Measurements from ENCODE around the gene OLFML2B.

OLFML2B gene

GRCh38 chr1:162016631-162017030 is 7.0 kb downstream of the OLFML2B start:
- no peak for TF ChIP-seq TAF1 (IDR thresholded peaks at IDR 0.05; ENCODE audit: borderline replicate concordance, insufficient read depth, low read length)
- TF ChIP-seq SIN3A (IDR thresholded peaks at IDR 0.05; ENCODE audit: borderline replicate concordance, insufficient read depth, low read length), result no peak
- no peak for TF ChIP-seq REST (IDR thresholded peaks at IDR 0.05; ENCODE audit: insufficient read depth in 1 of 2, low read depth in 2 of 2, low read length in 2 of 2)
- no peak for TF ChIP-seq FOXP2 (optimal IDR thresholded peaks at IDR 0.05; ENCODE audit: borderline replicate concordance, extremely low read depth, extremely low read length, insufficient read depth)
- no peak for TF ChIP-seq POLR2AphosphoS5 (IDR thresholded peaks at IDR 0.05; ENCODE audit: low read depth, low read length)

- TF ChIP-seq REST (IDR thresholded peaks at IDR 0.05; ENCODE audit: insufficient read depth in 1 of 2, low read depth in 2 of 2, low read length in 2 of 2) (no peak), SIN3A (IDR thresholded peaks at IDR 0.05; ENCODE audit: borderline replicate concordance, insufficient read depth, low read length) (no peak), TAF1 (IDR thresholded peaks at IDR 0.05; ENCODE audit: borderline replicate concordance, insufficient read depth, low read length) (no peak)
These were observed 8.5 kb downstream of the OLFML2B start for GRCh38 chr1:162015196-162015595.

GRCh38 chr1:162014202-162014601 is 9.5 kb downstream of the OLFML2B start:
- TF ChIP-seq SIN3A (IDR thresholded peaks at IDR 0.05; ENCODE audit: borderline replicate concordance, insufficient read depth, low read length) (no peak), POLR2AphosphoS5 (IDR thresholded peaks at IDR 0.05; ENCODE audit: low read depth, low read length) (no peak), TAF1 (IDR thresholded peaks at IDR 0.05; ENCODE audit: borderline replicate concordance, insufficient read depth, low read length) (no peak), REST (IDR thresholded peaks at IDR 0.05; ENCODE audit: insufficient read depth in 1 of 2, low read depth in 2 of 2, low read length in 2 of 2) (no peak), FOXP2 (optimal IDR thresholded peaks at IDR 0.05; ENCODE audit: borderline replicate concordance, extremely low read depth, extremely low read length, insufficient read depth) (no peak)

- TF ChIP-seq POLR2AphosphoS5 (IDR thresholded peaks at IDR 0.05; ENCODE audit: low read depth, low read length), result no peak
- no peak for TF ChIP-seq REST (IDR thresholded peaks at IDR 0.05; ENCODE audit: insufficient read depth in 1 of 2, low read depth in 2 of 2, low read length in 2 of 2)
- no peak for TF ChIP-seq SIN3A (IDR thresholded peaks at IDR 0.05; ENCODE audit: borderline replicate concordance, insufficient read depth, low read length)
- no peak for TF ChIP-seq TAF1 (IDR thresholded peaks at IDR 0.05; ENCODE audit: borderline replicate concordance, insufficient read depth, low read length)
- TF ChIP-seq FOXP2 (optimal IDR thresholded peaks at IDR 0.05; ENCODE audit: borderline replicate concordance, extremely low read depth, extremely low read length, insufficient read depth), result no peak
These were observed 10.4 kb downstream of the OLFML2B start for GRCh38 chr1:162013289-162013688.

GRCh38 chr1:162011337-162012012 is 12.2 kb downstream of the OLFML2B start:
- TF ChIP-seq POLR2AphosphoS5 (IDR thresholded peaks at IDR 0.05; ENCODE audit: low read depth, low read length) (no peak), TAF1 (IDR thresholded peaks at IDR 0.05; ENCODE audit: borderline replicate concordance, insufficient read depth, low read length) (no peak), REST (IDR thresholded peaks at IDR 0.05; ENCODE audit: insufficient read depth in 1 of 2, low read depth in 2 of 2, low read length in 2 of 2) (no peak), FOXP2 (optimal IDR thresholded peaks at IDR 0.05; ENCODE audit: borderline replicate concordance, extremely low read depth, extremely low read length, insufficient read depth) (no peak), SIN3A (IDR thresholded peaks at IDR 0.05; ENCODE audit: borderline replicate concordance, insufficient read depth, low read length) (no peak)
